ENCODE data around the gene TMBIM6. TPM values are rescaled to one million over a fixed set of nuclear protein-coding genes. Genes with fewer than 3 reads are reported as not detected.
"Not testable (repeated sequence)": the region's sequence is repeated elsewhere in the genome, so short reads cannot be mapped to it uniquely, and the experiment has no call there.

The TMBIM6 gene
- total and polyA plus RNA-seq, 9 of the 15 experiments (the other 6 are each of a cell fraction or from before 2014, with no cell fraction given) = 147 to 1,288 (median 352) TPM

GRCh38 chr12:49713952-49714351, 27.4 kb upstream of the TMBIM6 start:
- H3K27me3 ChIP-seq (ENCODE audit: control insufficient read depth in 2 of 2, insufficient read depth in 2 of 2, low read length in 2 of 2); ATAC-seq; DNase-seq (ENCODE audit: extremely low read depth in 1 of 4, low spot score in 3 of 4); FAIRE-seq; in situ Hi-C loops (cut with MboI); BruUV-seq (replicated peaks); H3K79me2 ChIP-seq (ENCODE audit: control insufficient read depth, insufficient read depth, low read length); H3K4me1 ChIP-seq (replicated peaks in 1 of 2; ENCODE audit: control insufficient read depth in 2 of 2, insufficient read depth in 2 of 2, low read length in 2 of 2); H3K36me3 ChIP-seq (ENCODE audit: control insufficient read depth, insufficient read depth, low read length); H3K27ac ChIP-seq (ENCODE audit: extremely low read depth, low read depth, low read length); POLR2A ChIA-PET; H3K9me3 ChIP-seq (replicated peaks; ENCODE audit: control insufficient read depth, insufficient read depth, low read depth, low read length); H3K9me1 ChIP-seq (ENCODE audit: control insufficient read depth, insufficient read depth, low read length); CTCF ChIA-PET (ENCODE audit: low intra/inter-chr PET ratio); H3K9ac ChIP-seq (ENCODE audit: insufficient read depth in 1 of 2, low read depth in 2 of 2, low read length in 2 of 2); intact Hi-C loops (cut with micrococcal nuclease); H3K4me3 ChIP-seq; H4K20me1 ChIP-seq (replicated peaks; ENCODE audit: control insufficient read depth, insufficient read depth, low read length); H2AFZ ChIP-seq (ENCODE audit: low read depth, low read length); H3K4me2 ChIP-seq (ENCODE audit: insufficient read depth, low read length); TF ChIP-seq CEBPG (tag; conservative IDR thresholded peaks at IDR 0.05 in 1 of 2, IDR thresholded peaks at IDR 0.05 in 1 of 2): not testable (repeated sequence)
- 53% methylated on average over 3 of the region's 3 CpGs for WGBS (ENCODE audit: insufficient coverage, low coverage, missing lambda C conversion rate)
- peak; percentile 47; the same call in 1 of the 2 replicates for TF ChIP-seq CEBPB (tag; IDR thresholded peaks at IDR 0.05)
- 0 out of 4 replicates have a peak, but pooled peaks of 1 of the 2 experiments have one; percentile 19 for TF ChIP-seq KDM1A (IDR thresholded peaks at IDR 0.05)
- TF ChIP-seq ZNF146 (CRISPR knock-in tag; IDR thresholded peaks at IDR 0.05; ENCODE audit: unreplicated experiment) = peak; percentile 77
- TF ChIP-seq CEBPG (CRISPR knock-in tag; IDR thresholded peaks at IDR 0.05) = peak; percentile 35; the same call in 1 of the 2 replicates

GRCh38 chr12:49716553-49716952, 24.8 kb upstream of the TMBIM6 start:
- no peaks in the 10 kb centered on the region for H3K9me3 ChIP-seq (replicated peaks; ENCODE audit: control insufficient read depth, insufficient read depth, low read depth, low read length)
- H3K79me2 ChIP-seq (ENCODE audit: control insufficient read depth, insufficient read depth, low read length) = no peaks in the 10 kb centered on the region
- H3K36me3 ChIP-seq (ENCODE audit: control insufficient read depth, insufficient read depth, low read length) = no peaks in the 10 kb centered on the region
- ChIA-PET CTCF (ENCODE audit: low intra/inter-chr PET ratio) (no interaction called here), POLR2A (interaction anchor here (0.5 to 1.7 kb wide), 7 partner anchors 11 to 112 kb away, joined by 3 to 11 read pairs (median 3); partner anchors contain the start of gene TMBIM6)
- BruUV-seq (replicated peaks) = no TSS peak
- H3K4me3 ChIP-seq = no peak overlapping the region
- in situ Hi-C loops (cut with MboI) (no loop called here), intact Hi-C loops (cut with micrococcal nuclease) (no loop called here)
- no peak overlapping the region for H3K27ac ChIP-seq (ENCODE audit: extremely low read depth, low read depth, low read length)
- 0% methylated on average over 2 of the region's 2 CpGs for WGBS (ENCODE audit: insufficient coverage, low coverage, missing lambda C conversion rate)
- H3K9ac ChIP-seq (ENCODE audit: insufficient read depth in 1 of 2, low read depth in 2 of 2, low read length in 2 of 2) = no peak overlapping the region
- peaks cover 9 to 13% of the 10 kb centered on the region in 2 experiments; a peak in 4 of 5 replicates for H3K27me3 ChIP-seq (ENCODE audit: control insufficient read depth in 2 of 2, insufficient read depth in 2 of 2, low read length in 2 of 2)
- ATAC-seq = no peak
- no peaks in the 10 kb centered on the region for H4K20me1 ChIP-seq (replicated peaks; ENCODE audit: control insufficient read depth, insufficient read depth, low read length)
- DNase-seq (ENCODE audit: extremely low read depth in 1 of 4, low spot score in 3 of 4) = no peak
- H2AFZ ChIP-seq (ENCODE audit: low read depth, low read length) = no peak overlapping the region
- H3K4me2 ChIP-seq (ENCODE audit: insufficient read depth, low read length) = no peak overlapping the region
- no peaks in the 10 kb centered on the region for H3K4me1 ChIP-seq (replicated peaks in 1 of 2; ENCODE audit: control insufficient read depth in 2 of 2, insufficient read depth in 2 of 2, low read length in 2 of 2)
- FAIRE-seq = no peak
- no peaks in the 10 kb centered on the region for H3K9me1 ChIP-seq (ENCODE audit: control insufficient read depth, insufficient read depth, low read length)
- TF ChIP-seq KAT2B (IDR thresholded peaks at IDR 0.05; ENCODE audit: low read depth, low read length) (no peak), ARID1B (IDR thresholded peaks at IDR 0.05) (no peak), HDAC8 (tag; IDR thresholded peaks at IDR 0.05) (no peak), ETV5 (CRISPR knock-in tag; IDR thresholded peaks at IDR 0.05; ENCODE audit: low read depth) (no peak), JUNB (CRISPR knock-in tag; conservative IDR thresholded peaks at IDR 0.05) (no peak), MBD2 (IDR thresholded peaks at IDR 0.05; ENCODE audit: borderline replicate concordance, low read depth) (no peak), MLLT1 (IDR thresholded peaks at IDR 0.05) (no peak), NONO (IDR thresholded peaks at IDR 0.05; ENCODE audit: low read depth in 2 of 2, low read length in 1 of 2) (no peak), ELF4 (CRISPR knock-in tag; IDR thresholded peaks at IDR 0.05) (no peak), CCAR2 (IDR thresholded peaks at IDR 0.05; ENCODE audit: low read depth, low read length) (no peak), SMAD3 (CRISPR knock-in tag; conservative IDR thresholded peaks at IDR 0.05) (no peak), TCF7L2 (IDR thresholded peaks at IDR 0.05; ENCODE audit: low read depth, low read length) (no peak), ZNF668 (CRISPR knock-in tag; IDR thresholded peaks at IDR 0.05) (no peak)

Data from K562 (cell line).